ENCODE data around the gene NPC1.

The NPC1 gene

DNA sequence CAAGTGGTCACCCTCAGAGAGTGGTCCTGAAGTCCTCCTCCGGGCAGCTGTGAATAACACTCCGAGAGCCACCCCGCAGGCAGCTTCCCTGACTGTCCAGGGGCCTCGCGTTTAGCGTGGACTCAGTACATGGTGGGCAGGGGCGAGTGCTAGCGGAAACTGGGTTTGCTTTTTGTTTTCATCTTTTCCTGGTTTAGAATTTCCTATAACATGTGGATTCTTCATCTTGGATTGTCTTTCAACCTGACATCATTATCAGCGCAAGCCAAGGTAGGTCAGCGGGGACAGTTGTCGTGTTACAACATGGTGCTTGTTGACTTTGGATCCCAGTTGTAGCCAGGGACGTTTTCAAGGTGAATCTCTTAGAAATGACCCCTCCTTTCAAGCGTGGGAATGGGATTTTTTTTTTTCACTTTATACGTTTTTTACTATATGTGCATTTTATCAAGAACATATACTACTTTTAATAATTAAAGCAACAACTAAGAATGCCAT lies 62.0 kb downstream of the NPC1 start:
- Histone ChIP-seq H2BK12ac (ENCODE audit: low read length in 2 of 2) (no peak overlapping the region), H4K91ac (ENCODE audit: low read length) (no peak overlapping the region), H2BK5ac (ENCODE audit: low read depth, low read length, poor library complexity, severe bottlenecking) (no peak overlapping the region), H2BK15ac (ENCODE audit: low read depth, poor library complexity, severe bottlenecking) (no peak overlapping the region), H3K14ac (ENCODE audit: low read length in 2 of 2) (no peak overlapping the region), H3K9me3 (ENCODE audit: control insufficient read depth, low read length) (no peaks in the 10 kb centered on the region), H3K27ac (ENCODE audit: low read length, poor library complexity, severe bottlenecking) (peak overlapping the region; percentile 9), H3K4me1 (ENCODE audit: control insufficient read depth, insufficient read depth, low read depth, low read length) (peaks cover 20% of the 10 kb centered on the region), H4K8ac (ENCODE audit: low read length) (no peak overlapping the region), H3K4ac (ENCODE audit: low read depth in 1 of 2, low read length in 2 of 2) (no peak overlapping the region), H3K4me2 (ENCODE audit: low read length, poor library complexity, severe bottlenecking) (no peak overlapping the region), H3K18ac (ENCODE audit: low read depth in 1 of 2, low read length in 2 of 2) (no peak overlapping the region), H3K4me3 (ENCODE audit: insufficient read depth in 1 of 2, low read depth in 1 of 2, low read length in 2 of 2) (no peak overlapping the region), H2BK120ac (ENCODE audit: low read depth, low read length) (no peak overlapping the region), H2AK5ac (ENCODE audit: low read length, severe bottlenecking) (no peak overlapping the region), H3K9ac (ENCODE audit: low read length) (no peak overlapping the region), H2AFZ (ENCODE audit: low read depth, low read length) (no peak overlapping the region), H3K36me3 (ENCODE audit: control insufficient read depth in 1 of 2, insufficient read depth in 2 of 2, low read depth in 1 of 2, low read length in 2 of 2) (peaks cover 63 to 88% of the 10 kb centered on the region in 2 experiments), H3K23ac (ENCODE audit: low read length in 2 of 2) (no peak overlapping the region), H3K79me1 (replicated peaks; ENCODE audit: low read length, poor library complexity, severe bottlenecking) (peaks cover 18% of the 10 kb centered on the region), H3K27me3 (ENCODE audit: control insufficient read depth in 1 of 2, insufficient read depth in 1 of 2, low read length in 2 of 2) (no peaks in the 10 kb centered on the region)
- 95% methylated on average over 12 of the region's 14 CpGs for WGBS
- DNase-seq, result no peak

GRCh38 chr18:23523429-23524212 lies 62.7 kb downstream of the NPC1 start:
- H3K4me1 ChIP-seq (ENCODE audit: control insufficient read depth, insufficient read depth, low read depth, low read length), result peaks cover 16% of the 10 kb centered on the region
- WGBS, result 84% methylated on average over 12 of the region's 12 CpGs

GRCh38 chr18:23521907-23522306 lies 64.4 kb downstream of the NPC1 start:
- Histone ChIP-seq H3K23ac (ENCODE audit: low read length in 2 of 2) (no peak overlapping the region), H2AFZ (ENCODE audit: low read depth, low read length) (no peak overlapping the region), H2BK5ac (ENCODE audit: low read depth, low read length, poor library complexity, severe bottlenecking) (no peak overlapping the region), H3K4me1 (ENCODE audit: control insufficient read depth, insufficient read depth, low read depth, low read length) (peaks cover 12% of the 10 kb centered on the region), H4K91ac (ENCODE audit: low read length) (no peak overlapping the region), H3K18ac (ENCODE audit: low read depth in 1 of 2, low read length in 2 of 2) (no peak overlapping the region), H3K9me3 (ENCODE audit: control insufficient read depth, low read length) (no peaks in the 10 kb centered on the region), H3K14ac (ENCODE audit: low read length in 2 of 2) (no peak overlapping the region), H3K4me3 (ENCODE audit: insufficient read depth in 1 of 2, low read depth in 1 of 2, low read length in 2 of 2) (no peak overlapping the region), H2BK15ac (ENCODE audit: low read depth, poor library complexity, severe bottlenecking) (no peak overlapping the region), H2AK5ac (ENCODE audit: low read length, severe bottlenecking) (no peak overlapping the region), H3K4me2 (ENCODE audit: low read length, poor library complexity, severe bottlenecking) (no peak overlapping the region), H3K4ac (ENCODE audit: low read depth in 1 of 2, low read length in 2 of 2) (no peak overlapping the region), H3K9ac (ENCODE audit: low read length) (no peak overlapping the region), H2BK120ac (ENCODE audit: low read depth, low read length) (no peak overlapping the region), H3K79me1 (replicated peaks; ENCODE audit: low read length, poor library complexity, severe bottlenecking) (peaks cover 18% of the 10 kb centered on the region), H2BK12ac (ENCODE audit: low read length in 2 of 2) (no peak overlapping the region), H3K36me3 (ENCODE audit: control insufficient read depth in 1 of 2, insufficient read depth in 2 of 2, low read depth in 1 of 2, low read length in 2 of 2) (peaks cover 58 to 91% of the 10 kb centered on the region in 2 experiments), H4K8ac (ENCODE audit: low read length) (no peak overlapping the region), H3K27ac (ENCODE audit: low read length, poor library complexity, severe bottlenecking) (no peak overlapping the region), H3K27me3 (ENCODE audit: control insufficient read depth in 1 of 2, insufficient read depth in 1 of 2, low read length in 2 of 2) (no peaks in the 10 kb centered on the region)
- no peak for DNase-seq
- WGBS, result 94% methylated on average over 6 of the region's 7 CpGs

More at GRCh38 chr18:23523429-23524212, 62.7 kb downstream of the NPC1 start:
- no peak overlapping the region for H3K9ac ChIP-seq (ENCODE audit: low read length)
- no peak overlapping the region for H2BK12ac ChIP-seq (ENCODE audit: low read length in 2 of 2)
- no peak overlapping the region for H2AK5ac ChIP-seq (ENCODE audit: low read length, severe bottlenecking)
- H3K36me3 ChIP-seq (ENCODE audit: control insufficient read depth in 1 of 2, insufficient read depth in 2 of 2, low read depth in 1 of 2, low read length in 2 of 2), result peaks cover 63 to 89% of the 10 kb centered on the region in 2 experiments
- no peaks in the 10 kb centered on the region for H3K9me3 ChIP-seq (ENCODE audit: control insufficient read depth, low read length)
- H4K8ac ChIP-seq (ENCODE audit: low read length), result no peak overlapping the region
- peak; percentile 59 for DNase-seq
- H3K14ac ChIP-seq (ENCODE audit: low read length in 2 of 2), result no peak overlapping the region
- H3K18ac ChIP-seq (ENCODE audit: low read depth in 1 of 2, low read length in 2 of 2), result no peak overlapping the region
- no peak overlapping the region for H2AFZ ChIP-seq (ENCODE audit: low read depth, low read length)
- H3K27me3 ChIP-seq (ENCODE audit: control insufficient read depth in 1 of 2, insufficient read depth in 1 of 2, low read length in 2 of 2), result no peaks in the 10 kb centered on the region
- no peak overlapping the region for H3K4me2 ChIP-seq (ENCODE audit: low read length, poor library complexity, severe bottlenecking)
- no peak overlapping the region for H3K4ac ChIP-seq (ENCODE audit: low read depth in 1 of 2, low read length in 2 of 2)
- H3K27ac ChIP-seq (ENCODE audit: low read length, poor library complexity, severe bottlenecking), result peak overlapping the region; percentile 9
- no peak overlapping the region for H2BK5ac ChIP-seq (ENCODE audit: low read depth, low read length, poor library complexity, severe bottlenecking)
- peaks cover 17% of the 10 kb centered on the region for H3K79me1 ChIP-seq (replicated peaks; ENCODE audit: low read length, poor library complexity, severe bottlenecking)
- H3K23ac ChIP-seq (ENCODE audit: low read length in 2 of 2), result no peak overlapping the region
- no peak overlapping the region for H2BK15ac ChIP-seq (ENCODE audit: low read depth, poor library complexity, severe bottlenecking)
- H3K4me3 ChIP-seq (ENCODE audit: insufficient read depth in 1 of 2, low read depth in 1 of 2, low read length in 2 of 2), result no peak overlapping the region
- no peak overlapping the region for H2BK120ac ChIP-seq (ENCODE audit: low read depth, low read length)
- H4K91ac ChIP-seq (ENCODE audit: low read length), result no peak overlapping the region

DNA sequence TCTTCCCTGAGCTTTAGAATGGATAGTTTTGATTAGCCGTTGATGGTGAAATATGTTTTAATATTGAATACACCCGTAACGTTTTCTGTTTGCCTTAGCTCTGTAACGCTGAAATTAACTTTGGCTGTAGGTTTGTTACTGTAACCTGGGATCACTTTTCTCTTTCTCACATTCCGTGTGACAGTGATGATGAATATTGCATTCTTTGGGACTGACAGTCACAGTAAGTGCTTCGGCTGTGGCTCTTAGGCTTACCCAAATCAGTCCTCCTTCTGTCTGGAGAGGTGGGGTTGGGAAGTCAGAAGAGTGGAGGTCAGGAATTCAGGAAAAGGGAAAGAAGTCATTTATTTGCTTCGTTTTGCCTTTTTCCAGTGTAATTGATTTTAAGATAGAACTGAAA lies 65.0 kb downstream of the NPC1 start:
- no peak for DNase-seq
- H2AFZ ChIP-seq (ENCODE audit: low read depth, low read length), result no peak overlapping the region
- H3K23ac ChIP-seq (ENCODE audit: low read length in 2 of 2), result no peak overlapping the region
- no peak overlapping the region for H3K4me3 ChIP-seq (ENCODE audit: insufficient read depth in 1 of 2, low read depth in 1 of 2, low read length in 2 of 2)
- no peak overlapping the region for H3K4ac ChIP-seq (ENCODE audit: low read depth in 1 of 2, low read length in 2 of 2)
- peaks cover 15% of the 10 kb centered on the region for H3K79me1 ChIP-seq (replicated peaks; ENCODE audit: low read length, poor library complexity, severe bottlenecking)
- H2BK5ac ChIP-seq (ENCODE audit: low read depth, low read length, poor library complexity, severe bottlenecking), result no peak overlapping the region
- 74% methylated on average over 6 of the region's 7 CpGs for WGBS
- no peak overlapping the region for H4K91ac ChIP-seq (ENCODE audit: low read length)
- no peaks in the 10 kb centered on the region for H3K27me3 ChIP-seq (ENCODE audit: control insufficient read depth in 1 of 2, insufficient read depth in 1 of 2, low read length in 2 of 2)
- H2BK15ac ChIP-seq (ENCODE audit: low read depth, poor library complexity, severe bottlenecking), result no peak overlapping the region
- no peak overlapping the region for H3K14ac ChIP-seq (ENCODE audit: low read length in 2 of 2)
- H3K27ac ChIP-seq (ENCODE audit: low read length, poor library complexity, severe bottlenecking), result no peak overlapping the region
- no peak overlapping the region for H4K8ac ChIP-seq (ENCODE audit: low read length)
- H3K4me1 ChIP-seq (ENCODE audit: control insufficient read depth, insufficient read depth, low read depth, low read length), result peaks cover 10% of the 10 kb centered on the region
- no peak overlapping the region for H2AK5ac ChIP-seq (ENCODE audit: low read length, severe bottlenecking)
- H3K36me3 ChIP-seq (ENCODE audit: control insufficient read depth in 1 of 2, insufficient read depth in 2 of 2, low read depth in 1 of 2, low read length in 2 of 2), result peaks cover 58 to 91% of the 10 kb centered on the region in 2 experiments
- no peaks in the 10 kb centered on the region for H3K9me3 ChIP-seq (ENCODE audit: control insufficient read depth, low read length)
- H3K18ac ChIP-seq (ENCODE audit: low read depth in 1 of 2, low read length in 2 of 2), result no peak overlapping the region
- no peak overlapping the region for H2BK12ac ChIP-seq (ENCODE audit: low read length in 2 of 2)
- no peak overlapping the region for H3K4me2 ChIP-seq (ENCODE audit: low read length, poor library complexity, severe bottlenecking)
- no peak overlapping the region for H2BK120ac ChIP-seq (ENCODE audit: low read depth, low read length)
- no peak overlapping the region for H3K9ac ChIP-seq (ENCODE audit: low read length)
